ENCODE measurements around the gene ARHGAP35. TPM values are rescaled to one million over a fixed set of nuclear protein-coding genes. Genes with fewer than 3 reads are reported as not detected.

Gene ARHGAP35
- total RNA-seq, 6 experiments from 2014 or later: 51.9 to 69.8 (median 63.4) TPM

- TF ChIP-seq CTCF (IDR thresholded peaks at IDR 0.05): no peak
- no peak for DNase-seq
- H3K4me1 Mint-ChIP-seq (ENCODE audit: low read depth): peaks cover 61% of the 10 kb centered on the region
- peaks cover 43% of the 10 kb centered on the region for H3K36me3 Mint-ChIP-seq (ENCODE audit: low read depth)
- no peak overlapping the region for H3K4me3 Mint-ChIP-seq
- H3K27ac Mint-ChIP-seq: peak overlapping the region; percentile 45; the same call in 1 of the 2 replicates
- peaks cover 8% of the 10 kb centered on the region for H3K27me3 Mint-ChIP-seq (ENCODE audit: insufficient read depth)
- H3K9me3 Mint-ChIP-seq: no peaks in the 10 kb centered on the region
These were observed 14.8 kb upstream of the ARHGAP35 start for GRCh38 chr19:46845959-46846459.

- H3K4me3 Mint-ChIP-seq: peak overlapping the region; percentile 2; the same call in 1 of the 2 replicates
- no peaks in the 10 kb centered on the region for H3K9me3 Mint-ChIP-seq
- peaks cover 33% of the 10 kb centered on the region for H3K36me3 Mint-ChIP-seq (ENCODE audit: low read depth)
- H3K27me3 Mint-ChIP-seq (ENCODE audit: insufficient read depth): peaks cover 7% of the 10 kb centered on the region
- no peak for TF ChIP-seq CTCF (IDR thresholded peaks at IDR 0.05)
- H3K4me1 Mint-ChIP-seq (ENCODE audit: low read depth): peaks cover 46% of the 10 kb centered on the region
- no peak for DNase-seq
- peak overlapping the region; percentile 95 for H3K27ac Mint-ChIP-seq
These were observed 13.3 kb upstream of the ARHGAP35 start for GRCh38 chr19:46847528-46847927.

- H3K36me3 Mint-ChIP-seq (ENCODE audit: low read depth): peaks cover 24% of the 10 kb centered on the region
- H3K27ac Mint-ChIP-seq: peak overlapping the region; percentile 95
- H3K4me3 Mint-ChIP-seq: peak overlapping the region; percentile 96; the same call in 1 of the 2 replicates
- peaks cover 37% of the 10 kb centered on the region for H3K4me1 Mint-ChIP-seq (ENCODE audit: low read depth)
- no peak for TF ChIP-seq CTCF (IDR thresholded peaks at IDR 0.05)
- H3K27me3 Mint-ChIP-seq (ENCODE audit: insufficient read depth): peaks cover 7% of the 10 kb centered on the region
- no peak for DNase-seq
- no peaks in the 10 kb centered on the region for H3K9me3 Mint-ChIP-seq
These were observed 12.4 kb upstream of the ARHGAP35 start for GRCh38 chr19:46848389-46848788.

- peak overlapping the region; percentile 96 for H3K4me3 Mint-ChIP-seq
- no peak for DNase-seq
These were observed 11.2 kb upstream of the ARHGAP35 start for GRCh38 chr19:46849610-46850009.

GRCh38 chr19:46850228-46851203, 10.3 kb upstream of the ARHGAP35 start, which contains the start of gene AP2S1:
Gene AP2S1, minus strand, starts transcription at chr19:46850846. Its CDS starts 80 bp downstream, at chr19:46850766.
- Mint-ChIP-seq H3K4me1 (ENCODE audit: low read depth) (peaks cover 28% of the 10 kb centered on the region), H3K36me3 (ENCODE audit: low read depth) (peaks cover 17% of the 10 kb centered on the region), H3K27me3 (ENCODE audit: insufficient read depth) (peaks cover 7% of the 10 kb centered on the region), H3K4me3 (peak within 1 kb of the TSS; percentile 96), H3K27ac (peak within 1 kb of the TSS; percentile 95), H3K9me3 (no peaks in the 10 kb centered on the region)
- TF ChIP-seq CTCF (IDR thresholded peaks at IDR 0.05): no peak
- peak; percentile 100 for DNase-seq

More at GRCh38 chr19:46849610-46850009, 11.2 kb upstream of the ARHGAP35 start:
- Mint-ChIP-seq H3K36me3 (ENCODE audit: low read depth) (peaks cover 18% of the 10 kb centered on the region), H3K9me3 (no peaks in the 10 kb centered on the region), H3K27ac (peak overlapping the region; percentile 95), H3K27me3 (ENCODE audit: insufficient read depth) (peaks cover 7% of the 10 kb centered on the region), H3K4me1 (ENCODE audit: low read depth) (peaks cover 29% of the 10 kb centered on the region)
- no peak for TF ChIP-seq CTCF (IDR thresholded peaks at IDR 0.05)

Data from HFFc6 (cell line).